ENCODE data around the gene RTN4RL2. TPM values are rescaled to one million over a fixed set of nuclear protein-coding genes. Genes with fewer than 3 reads are reported as not detected.

Gene RTN4RL2
- total RNA-seq, 1 experiment from 2014 or later: 7.0 TPM

DNA sequence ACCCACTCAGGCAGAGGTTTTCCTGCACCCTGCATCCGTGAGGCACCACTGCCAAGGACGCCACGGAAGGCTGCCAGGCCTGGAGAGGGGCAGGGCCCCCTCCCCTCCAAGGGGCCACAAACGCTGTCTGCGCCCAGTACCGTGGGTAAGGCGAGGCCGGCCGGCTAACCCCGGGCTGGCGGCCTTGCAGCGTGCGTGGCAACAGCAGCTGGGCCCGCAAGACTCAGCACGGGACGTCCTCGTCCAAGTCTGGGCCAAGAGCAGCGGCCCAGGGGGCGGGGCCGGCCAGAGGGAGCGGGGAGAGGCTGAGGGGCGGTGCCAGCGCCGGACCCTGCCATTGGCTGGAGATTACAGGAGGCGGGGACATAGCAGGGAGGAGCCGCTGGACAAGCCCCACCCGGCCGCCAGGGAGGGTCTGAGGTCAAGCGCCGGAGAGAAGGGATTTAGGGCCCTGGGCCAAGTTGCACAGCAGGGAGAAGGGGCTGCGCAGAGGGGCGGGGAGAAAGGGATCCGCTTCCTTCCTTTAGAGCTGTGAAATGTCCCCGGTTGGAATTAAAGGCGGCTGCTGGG is 39.2 kb downstream of the RTN4RL2 start:
- H2BK5ac ChIP-seq (ENCODE audit: insufficient read length, low read length): no peak overlapping the region
- H3K23me2 ChIP-seq (ENCODE audit: insufficient read length, low read depth, low read length, poor library complexity, severe bottlenecking): no peaks in the 10 kb centered on the region
- no CpG with 5 or more reads among the region's 35 CpGs for WGBS (ENCODE audit: extremely low coverage, insufficient read length, low lambda C conversion rate)
- H3K4me2 ChIP-seq (ENCODE audit: insufficient read depth, insufficient read length, low read length): peak overlapping the region; percentile 28
- no peak overlapping the region for H4K91ac ChIP-seq (ENCODE audit: insufficient read length, low read depth, low read length)
- no peak overlapping the region for H3K4ac ChIP-seq (ENCODE audit: low read depth, low read length)
- H3K56ac ChIP-seq (ENCODE audit: insufficient read length, low read depth, low read length): no peak overlapping the region
- H4K5ac ChIP-seq (ENCODE audit: insufficient read length, low read depth, low read length): no peak overlapping the region
- no peak overlapping the region for H2AFZ ChIP-seq (ENCODE audit: low read length)
- no peak overlapping the region for H3K27ac ChIP-seq (ENCODE audit: insufficient read length, low read depth, low read length)
- peaks cover 28 to 59% of the 10 kb centered on the region in 2 experiments for H3K4me1 Mint-ChIP-seq
- no peak overlapping the region for H2BK120ac ChIP-seq (ENCODE audit: low read depth, low read length, poor library complexity, severe bottlenecking)
- no peak overlapping the region for H3K23ac ChIP-seq (ENCODE audit: insufficient read length, low read depth, low read length)
- H3K27me3 Mint-ChIP-seq (ENCODE audit: low read depth): no peaks in the 10 kb centered on the region; the same call in 1 of the 2 replicates
- no peak overlapping the region for H2BK15ac ChIP-seq (ENCODE audit: low read depth, low read length)
- H3K9me3 Mint-ChIP-seq: no peaks in the 10 kb centered on the region
- no peak overlapping the region for H4K8ac ChIP-seq (replicated peaks; ENCODE audit: insufficient read length, low read depth, low read length)
- H3K9ac ChIP-seq (ENCODE audit: extremely low read depth, insufficient read length, low read length): no peak overlapping the region
- no peak for TF ChIP-seq CTCF (conservative IDR thresholded peaks at IDR 0.05)
- no peaks in the 10 kb centered on the region for H3K79me1 ChIP-seq (ENCODE audit: insufficient read depth, low read depth, low read length, poor library complexity, severe bottlenecking)
- H2BK12ac ChIP-seq (ENCODE audit: insufficient read length, low read depth, low read length): no peak overlapping the region
- H2BK20ac ChIP-seq (ENCODE audit: low read depth, low read length, poor library complexity, severe bottlenecking): no peak overlapping the region
- H3K27me3 ChIP-seq (ENCODE audit: insufficient read depth, low read length): no peaks in the 10 kb centered on the region
- no peak overlapping the region for H2AK5ac ChIP-seq (ENCODE audit: insufficient read length, low read length)
- no peak overlapping the region for H3T11ph ChIP-seq (ENCODE audit: low read length)
- no peak overlapping the region for H3K18ac ChIP-seq (ENCODE audit: insufficient read length, low read depth, low read length)
- peak overlapping the region; percentile 6 to 72; a peak in 4 of 5 replicates for H3K4me3 Mint-ChIP-seq
- no peaks in the 10 kb centered on the region for H3K9me3 ChIP-seq (ENCODE audit: control insufficient read depth, low read depth, low read length)
- H3K27ac Mint-ChIP-seq: peak overlapping the region; percentile 67 to 94 (median 89); a peak in 5 of 7 replicates
- peaks cover 6% of the 10 kb centered on the region; the same call in 1 of the 2 replicates for H3K4me1 ChIP-seq (ENCODE audit: insufficient read depth, low read length)
- peak; percentile 99 for DNase-seq
- H3K36me3 Mint-ChIP-seq (ENCODE audit: insufficient read depth in 1 of 3, low read depth in 3 of 3): peaks cover 20 to 36% (median 21%) of the 10 kb centered on the region in 3 experiments; a peak in 6 of 7 replicates
- peaks cover under 1% of the 10 kb centered on the region for H4K20me1 ChIP-seq (ENCODE audit: control insufficient read depth, insufficient read depth, insufficient read length)
- no peaks in the 10 kb centered on the region for H3K79me2 ChIP-seq (ENCODE audit: insufficient read depth, low read length)
- H3K14ac ChIP-seq (ENCODE audit: insufficient read depth, low read length): no peak overlapping the region
